ENCODE data around the gene TMTC1.

Gene TMTC1

DNA sequence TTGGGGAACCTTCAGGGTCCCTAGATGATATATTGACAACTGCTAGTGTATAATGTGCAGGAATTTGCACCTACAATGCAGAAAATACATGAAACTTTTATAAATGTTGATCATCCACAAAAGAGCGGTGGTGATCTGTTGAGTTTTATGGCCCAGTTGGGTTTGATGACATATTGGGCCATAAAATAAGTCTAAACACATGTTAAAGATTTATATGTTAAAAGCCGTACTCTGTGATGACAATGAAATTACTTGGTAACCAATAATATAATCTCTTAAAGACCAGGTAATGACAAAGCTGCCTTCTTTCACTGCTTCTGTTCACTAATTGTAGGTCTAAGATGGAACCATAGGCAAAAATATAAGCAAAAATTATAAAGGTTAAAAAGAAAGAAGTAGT lies 61.6 kb downstream of the TMTC1 start:
- no peak overlapping the region for H3K27ac ChIP-seq
- H3K4me3 ChIP-seq = no peak overlapping the region

DNA sequence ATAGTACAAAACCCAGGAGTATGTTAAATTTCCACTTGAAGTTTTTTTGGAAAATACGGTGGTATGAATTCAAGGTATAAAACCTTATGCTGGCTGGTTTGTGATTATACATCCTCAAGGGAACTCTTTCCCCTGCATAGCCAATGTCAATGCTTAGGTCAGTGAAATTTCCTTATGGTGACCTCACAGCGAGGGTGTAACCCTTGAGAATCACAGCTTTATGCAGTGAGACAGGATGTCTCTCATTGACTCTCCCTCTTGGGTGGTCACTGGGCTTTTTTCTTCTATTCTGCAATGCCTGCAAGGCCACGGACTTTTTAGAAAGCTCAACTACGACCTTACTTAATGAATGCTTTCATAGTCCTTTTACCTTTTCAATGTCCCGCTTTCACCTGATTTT lies 64.4 kb downstream of the TMTC1 start:
- no peak overlapping the region for H3K27ac ChIP-seq
- H3K4me3 ChIP-seq = no peak overlapping the region

DNA sequence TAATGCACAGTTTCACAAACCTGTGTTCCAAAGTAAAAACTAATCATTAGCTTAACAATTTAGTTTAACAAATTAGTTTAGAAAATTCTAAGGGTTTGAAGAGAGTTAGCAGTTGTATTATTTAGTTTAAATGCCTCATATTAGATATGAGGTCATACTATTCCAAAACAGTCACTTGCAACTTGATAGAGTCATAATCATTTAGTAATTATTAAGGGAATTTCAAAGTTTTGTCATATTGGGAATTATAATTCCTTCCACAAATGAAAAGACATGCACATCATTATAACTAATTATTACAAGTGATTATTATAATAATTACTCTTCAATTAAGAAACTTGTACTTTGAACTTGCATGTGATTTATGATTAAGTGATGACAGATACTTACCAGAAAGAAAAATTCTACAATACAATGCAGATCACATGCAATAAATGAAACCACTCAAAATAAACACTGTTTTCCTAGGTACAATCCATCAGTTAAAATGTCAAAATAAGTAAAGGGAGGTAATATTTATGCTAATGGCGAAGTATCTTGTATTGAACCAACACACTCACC lies 66.1 kb downstream of the TMTC1 start:
- no peak overlapping the region for H3K27ac ChIP-seq

GRCh38 chr12:29714966-29715365 lies 68.8 kb downstream of the TMTC1 start:
- H3K4me3 ChIP-seq = no peak overlapping the region

More for the DNA sequence above, 66.1 kb downstream of the TMTC1 start:
- no peak overlapping the region for H3K4me3 ChIP-seq

GRCh38 chr12:29713729-29714128 lies 70.0 kb downstream of the TMTC1 start:
- H3K27ac ChIP-seq = peak overlapping the region in 1 of 21 experiments; percentile 6
- no peak overlapping the region for H3K4me3 ChIP-seq

More at GRCh38 chr12:29714966-29715365, 68.8 kb downstream of the TMTC1 start:
- H3K27ac ChIP-seq = peak overlapping the region in 1 of 21 experiments; percentile 3

DNA sequence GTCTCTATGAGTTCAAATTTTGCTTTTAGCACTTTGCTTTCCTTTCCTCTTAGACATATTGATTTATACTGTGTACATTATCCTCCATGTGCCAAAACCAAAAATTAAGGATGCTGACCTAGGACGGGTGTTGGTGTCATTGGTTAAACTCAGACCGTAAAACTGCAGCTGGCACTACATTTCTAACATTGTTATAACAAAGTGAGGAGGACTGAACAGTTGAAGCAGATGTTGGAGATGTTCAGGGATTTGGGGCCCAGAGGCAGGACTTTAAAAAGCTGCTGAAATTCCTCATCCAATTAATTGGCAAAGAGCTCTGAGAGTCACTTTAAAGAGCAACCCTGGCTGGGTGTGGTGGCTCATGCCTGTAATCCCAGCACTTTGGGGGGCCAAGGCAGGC lies 72.4 kb downstream of the TMTC1 start:
- Histone ChIP-seq H3K27ac (no peak overlapping the region), H3K4me3 (no peak overlapping the region)

- Histone ChIP-seq H3K27ac (peak overlapping the region in 3 of 21 experiments; percentile 0 to 42 (median 5)), H3K4me3 (no peak overlapping the region)
Observed at GRCh38 chr12:29710104-29710503, 73.6 kb downstream of the TMTC1 start.

GRCh38 chr12:29709496-29710040 lies 74.2 kb downstream of the TMTC1 start:
- Histone ChIP-seq H3K4me3 (no peak overlapping the region), H3K27ac (peak overlapping the region in 3 of 21 experiments; percentile 0 to 42 (median 5))

DNA sequence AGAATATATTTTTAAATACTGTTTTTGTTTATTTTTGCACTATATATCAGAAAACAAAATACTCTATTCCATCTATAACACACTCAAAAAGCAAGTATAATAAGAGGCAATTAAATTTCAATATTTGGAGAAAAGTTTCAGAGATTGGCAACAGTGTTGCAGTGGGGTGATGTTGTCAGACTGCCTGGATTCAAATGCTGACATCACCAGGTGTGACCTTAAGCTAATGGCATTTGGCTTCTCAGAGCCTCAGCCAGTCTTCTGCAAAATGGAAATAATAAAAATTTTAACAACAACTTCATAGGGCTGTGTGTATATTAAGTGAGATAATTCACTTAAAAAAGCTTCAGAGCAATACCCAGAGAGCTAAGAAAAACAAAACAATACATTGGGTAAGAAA lies 74.7 kb downstream of the TMTC1 start:
- Histone ChIP-seq H3K4me3 (no peak overlapping the region), H3K27ac (peak overlapping the region in 1 of 21 experiments; percentile 0)

DNA sequence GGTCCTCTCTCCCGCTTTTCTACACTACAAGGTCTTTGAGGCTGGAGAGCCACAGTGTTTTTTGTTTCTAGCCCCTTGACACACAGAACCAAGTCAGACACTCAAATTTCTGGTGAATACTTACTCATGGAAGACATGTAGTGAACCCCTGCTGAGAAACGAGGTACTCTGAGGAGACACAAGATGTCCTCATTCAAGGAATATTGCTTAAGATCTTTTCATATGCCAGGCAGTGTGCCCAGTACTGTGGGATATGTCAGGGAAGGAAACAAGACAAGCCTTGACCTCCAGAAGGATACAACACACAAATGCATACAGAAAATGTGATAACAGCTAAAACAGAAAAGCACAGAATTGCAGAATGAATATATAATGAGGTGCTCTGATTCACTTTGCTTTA lies 75.9 kb downstream of the TMTC1 start:
- Histone ChIP-seq H3K4me3 (no peak overlapping the region), H3K27ac (no peak overlapping the region)

GRCh38 chr12:29706311-29706710 lies 77.4 kb downstream of the TMTC1 start:
- Histone ChIP-seq H3K4me3 (no peak overlapping the region), H3K27ac (no peak overlapping the region)

- Histone ChIP-seq H3K27ac (no peak overlapping the region), H3K4me3 (no peak overlapping the region)
Observed at GRCh38 chr12:29703528-29703927, 80.2 kb downstream of the TMTC1 start.

GRCh38 chr12:29702972-29703371 lies 80.8 kb downstream of the TMTC1 start:
- Histone ChIP-seq H3K27ac (no peak overlapping the region), H3K4me3 (no peak overlapping the region)

DNA sequence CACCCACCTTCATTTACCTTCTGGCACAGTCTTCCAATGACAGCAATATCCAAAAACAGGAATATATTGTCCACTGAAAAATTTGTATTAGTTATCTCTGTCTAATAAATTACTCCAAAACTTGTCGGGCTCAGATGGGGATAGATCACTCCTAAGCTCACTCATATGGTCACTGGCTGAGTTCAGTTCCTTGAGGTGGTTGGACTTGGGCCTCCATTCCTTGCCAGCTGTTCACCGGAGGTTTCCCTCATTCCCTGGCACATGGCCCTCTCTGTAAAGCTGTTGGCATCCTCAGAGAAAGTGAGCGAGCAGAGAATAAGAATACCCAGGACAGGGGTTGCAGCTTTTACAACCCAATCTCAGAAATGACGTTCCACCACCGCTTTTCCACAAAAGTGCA lies 81.5 kb downstream of the TMTC1 start:
- H3K4me3 ChIP-seq = no peak overlapping the region

GRCh38 chr12:29700761-29701481 lies 82.8 kb downstream of the TMTC1 start:
- no peak overlapping the region for H3K4me3 ChIP-seq
- no peak overlapping the region for H3K27ac ChIP-seq

More for the DNA sequence above, 81.5 kb downstream of the TMTC1 start:
- H3K27ac ChIP-seq = no peak overlapping the region

- no peak overlapping the region for H3K27ac ChIP-seq
Observed at GRCh38 chr12:29698756-29699155, 85.0 kb downstream of the TMTC1 start.

DNA sequence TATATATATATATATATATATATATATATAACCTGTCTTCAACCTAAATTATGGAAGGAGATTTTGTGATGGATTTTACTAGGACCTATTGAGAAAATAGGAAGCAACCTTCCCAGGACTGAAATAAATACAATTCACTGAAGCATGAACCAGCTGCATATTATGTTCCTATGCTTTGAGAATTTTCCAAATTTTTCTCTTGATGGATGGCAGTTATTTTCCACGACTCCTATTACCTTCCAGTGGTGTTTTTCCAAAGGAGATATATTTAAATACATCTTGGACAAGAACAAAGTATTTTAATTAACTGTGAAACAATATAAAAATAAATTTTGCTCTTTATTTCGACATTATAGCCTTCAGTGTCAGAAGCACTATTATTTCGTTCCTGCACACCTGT lies 87.9 kb downstream of the TMTC1 start:
- H3K4me3 ChIP-seq = no peak overlapping the region
- H3K27ac ChIP-seq = no peak overlapping the region

More at GRCh38 chr12:29698756-29699155, 85.0 kb downstream of the TMTC1 start:
- no peak overlapping the region for H3K4me3 ChIP-seq

DNA sequence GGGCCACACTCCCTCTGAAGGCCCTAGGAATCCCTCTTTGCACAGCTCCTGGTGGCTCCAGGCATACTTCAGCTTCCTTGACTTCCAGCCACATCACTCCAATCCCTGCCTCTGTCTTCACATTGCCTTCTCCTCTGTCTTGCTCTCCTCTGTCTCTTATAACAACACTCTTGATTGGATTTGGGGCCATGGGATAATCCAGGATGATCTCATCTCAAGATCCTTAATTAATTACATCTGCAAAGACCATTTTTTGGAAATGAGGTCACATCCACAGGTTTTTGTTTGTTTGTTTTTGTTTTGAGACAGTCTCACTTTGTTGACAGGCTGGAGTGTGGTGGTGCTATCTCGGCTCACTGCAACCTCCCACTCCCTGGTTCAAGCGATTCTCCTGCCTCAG lies 88.7 kb downstream of the TMTC1 start:
- Histone ChIP-seq H3K27ac (no peak overlapping the region), H3K4me3 (no peak overlapping the region)

GRCh38 chr12:29694002-29694401 lies 89.7 kb downstream of the TMTC1 start:
- Histone ChIP-seq H3K27ac (no peak overlapping the region), H3K4me3 (no peak overlapping the region)

GRCh38 chr12:29692237-29692636 lies 91.5 kb downstream of the TMTC1 start:
- H3K27ac ChIP-seq = no peak overlapping the region
- H3K4me3 ChIP-seq = no peak overlapping the region

GRCh38 chr12:29691161-29691854 lies 92.4 kb downstream of the TMTC1 start:
- no peak overlapping the region for H3K4me3 ChIP-seq
- H3K27ac ChIP-seq = no peak overlapping the region
